ENCODE results near the gene NUP210L. TPM values are rescaled to one million over a fixed set of nuclear protein-coding genes. Genes with fewer than 3 reads are reported as not detected.

Gene NUP210L
- total RNA-seq (under 1 TPM in 1 of 5 donors, not detected in 4; 0.18 TPM), polyA plus RNA-seq (not detected)
- long read RNA-seq, donor 1, result 0 reads
- long read RNA-seq, donor 2, result 0 reads
- long read RNA-seq, donor 3, result 0 reads
- long read RNA-seq, donor 4, result 0 reads
- long read RNA-seq, donor 5, result 0 reads
- long read RNA-seq, donor 6, result 0 reads
- long read RNA-seq, donor 7, result 0 reads
- long read RNA-seq, donor 8, result 0 reads
- long read RNA-seq, donor 9, partial matches to known transcripts, result 18 of 18 reads
- long read RNA-seq, donor 9, other reads (novel, unspliced or antisense), result 0 of 18 reads
- long read RNA-seq, donor 10, result 0 reads

DNA sequence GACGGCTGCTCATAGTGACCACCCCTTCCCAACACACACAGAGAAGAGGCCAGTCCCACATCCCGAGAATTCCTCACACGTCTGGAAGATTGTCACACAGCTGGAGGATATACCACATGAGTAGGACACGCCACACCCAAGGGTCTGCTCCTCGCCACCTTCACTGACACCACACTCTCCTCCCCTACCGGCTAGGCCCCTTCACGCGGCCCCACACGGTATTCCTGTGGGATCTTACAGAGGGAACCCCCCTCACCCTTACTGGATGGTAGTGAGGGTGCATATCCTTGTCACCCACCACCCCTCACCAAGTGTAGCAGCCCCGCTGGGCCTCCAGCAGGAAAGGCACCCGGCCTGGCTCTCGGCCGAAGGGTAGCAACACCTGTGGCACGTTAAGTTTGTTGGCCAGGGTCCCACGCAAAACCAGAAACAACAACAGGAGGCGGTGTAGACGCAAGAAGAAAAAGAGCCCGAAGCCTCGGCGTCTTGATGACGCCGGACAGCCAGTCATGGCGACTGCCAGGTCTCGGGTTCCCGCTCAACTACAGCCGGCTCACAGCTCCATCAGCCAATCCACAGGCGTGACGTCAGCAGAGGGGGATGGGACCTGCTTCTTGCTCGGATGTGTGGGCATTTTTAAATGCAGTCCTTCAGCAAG, at the start of gene NUP210L:
Gene NUP210L, minus strand, starts transcription at position 540 of the 658 bp plus-strand sequence.
- Histone ChIP-seq H3K4me1 (peaks cover 8 to 59% (median 30%) of the 10 kb centered on the region in 4 donors), H3K4me3 (no peak within 1 kb of the TSS), H3K27me3 (no peaks in the 10 kb centered on the region), H3K36me3 (peaks cover 22 to 48% (median 43%) of the 10 kb centered on the region in 4 donors), H3K9me3 (no peaks in the 10 kb centered on the region), H3K27ac (peak within 1 kb of the TSS in 4 of 5 donors; percentile 27 to 75 (median 69))
- 79 to 86% (median 82%) methylated on average over 28 to 29 of the region's 29 CpGs for WGBS, 5 donors
- TF ChIP-seq POLR2A (IDR thresholded peaks at IDR 0.05) (no peak), CTCF (IDR thresholded peaks at IDR 0.05) (no peak), POLR2AphosphoS5 (IDR thresholded peaks at IDR 0.05) (no peak), EP300 (IDR thresholded peaks at IDR 0.05) (no peak)
- intact Hi-C loops (cut with DNase I; ENCODE audit: low total_unique reads), result no loop called here
- DNase-seq, result peak in 1 of 2 donors; percentile 73

- WGBS, 5 donors, result 45 to 77% (median 67%) methylated on average over 3 of the region's 3 CpGs
- no peaks in the 10 kb centered on the region for H3K27me3 ChIP-seq
- intact Hi-C loops (cut with DNase I; ENCODE audit: low total_unique reads), result no loop called here
- DNase-seq, result no peak
- peaks cover 0 to 15% (median 7%) of the 10 kb centered on the region in 4 donors for H3K4me1 ChIP-seq
- no peak for TF ChIP-seq POLR2A (IDR thresholded peaks at IDR 0.05)
- no peak for TF ChIP-seq CTCF (IDR thresholded peaks at IDR 0.05)
- no peak for TF ChIP-seq POLR2AphosphoS5 (IDR thresholded peaks at IDR 0.05)
- TF ChIP-seq EP300 (IDR thresholded peaks at IDR 0.05), result no peak
- H3K4me3 ChIP-seq, result no peak overlapping the region
- H3K27ac ChIP-seq, result peak overlapping the region in 3 of 5 donors; percentile 20 to 38 (median 37)
- H3K9me3 ChIP-seq, result no peaks in the 10 kb centered on the region
- peaks cover 0 to 3% (median 0%) of the 10 kb centered on the region in 4 donors for H3K36me3 ChIP-seq
Observed at GRCh38 chr1:154199563-154199879, 44.6 kb upstream of the NUP210L start.

- H3K36me3 ChIP-seq, result no peaks in the 10 kb centered on the region
- peaks cover 0 to 15% (median 7%) of the 10 kb centered on the region in 4 donors for H3K4me1 ChIP-seq
- H3K27me3 ChIP-seq, result peaks cover 0 to 2% (median 0%) of the 10 kb centered on the region in 3 donors
- peak in 1 of 2 donors; percentile 84 for DNase-seq
- TF ChIP-seq CTCF (IDR thresholded peaks at IDR 0.05) (peak in 5 of 7 experiments; percentile 23 to 64 (median 39)), POLR2A (IDR thresholded peaks at IDR 0.05) (no peak), EP300 (IDR thresholded peaks at IDR 0.05) (no peak), POLR2AphosphoS5 (IDR thresholded peaks at IDR 0.05) (no peak)
- no peaks in the 10 kb centered on the region for H3K9me3 ChIP-seq
- intact Hi-C loops (cut with DNase I; ENCODE audit: low total_unique reads), result no loop called here
- no peak overlapping the region for H3K4me3 ChIP-seq
- WGBS, 5 donors, result 3 to 4% (median 3%) methylated on average over 5 of the region's 5 CpGs
- peak overlapping the region in 2 of 5 donors; percentile 20 to 37 for H3K27ac ChIP-seq
Observed at GRCh38 chr1:154198756-154199562, 44.1 kb upstream of the NUP210L start.

- Histone ChIP-seq H3K9me3 (no peaks in the 10 kb centered on the region), H3K4me1 (peaks cover 0 to 4% (median 2%) of the 10 kb centered on the region in 4 donors), H3K36me3 (no peaks in the 10 kb centered on the region), H3K4me3 (no peak overlapping the region), H3K27ac (no peak overlapping the region), H3K27me3 (peaks cover 0 to 9% (median 0%) of the 10 kb centered on the region in 3 donors)
- WGBS, 5 donors, result 57 to 71% (median 64%) methylated on average over 8 of the region's 8 CpGs
- TF ChIP-seq CTCF (IDR thresholded peaks at IDR 0.05) (no peak), POLR2A (IDR thresholded peaks at IDR 0.05) (no peak), EP300 (IDR thresholded peaks at IDR 0.05) (no peak), POLR2AphosphoS5 (IDR thresholded peaks at IDR 0.05) (no peak)
- intact Hi-C loops (cut with DNase I; ENCODE audit: low total_unique reads), result no loop called here
- peak in 1 of 2 donors; percentile 46 for DNase-seq
Observed at GRCh38 chr1:154193821-154194220, 38.9 kb upstream of the NUP210L start.

Measured in stomach (tissue), 19 donors.